CD4-positive, alpha-beta T cell treated with Interleukin-12 subunit alpha and Interleukin-12 subunit beta, for 1 hour (primary cell): Measurements from ENCODE around the gene KRT86.

Source experiments
- DNase-seq: peaks from one replicate; pipeline ENCODE4 v3.0.0-alpha.2; 2020

The KRT86 gene

DNA sequence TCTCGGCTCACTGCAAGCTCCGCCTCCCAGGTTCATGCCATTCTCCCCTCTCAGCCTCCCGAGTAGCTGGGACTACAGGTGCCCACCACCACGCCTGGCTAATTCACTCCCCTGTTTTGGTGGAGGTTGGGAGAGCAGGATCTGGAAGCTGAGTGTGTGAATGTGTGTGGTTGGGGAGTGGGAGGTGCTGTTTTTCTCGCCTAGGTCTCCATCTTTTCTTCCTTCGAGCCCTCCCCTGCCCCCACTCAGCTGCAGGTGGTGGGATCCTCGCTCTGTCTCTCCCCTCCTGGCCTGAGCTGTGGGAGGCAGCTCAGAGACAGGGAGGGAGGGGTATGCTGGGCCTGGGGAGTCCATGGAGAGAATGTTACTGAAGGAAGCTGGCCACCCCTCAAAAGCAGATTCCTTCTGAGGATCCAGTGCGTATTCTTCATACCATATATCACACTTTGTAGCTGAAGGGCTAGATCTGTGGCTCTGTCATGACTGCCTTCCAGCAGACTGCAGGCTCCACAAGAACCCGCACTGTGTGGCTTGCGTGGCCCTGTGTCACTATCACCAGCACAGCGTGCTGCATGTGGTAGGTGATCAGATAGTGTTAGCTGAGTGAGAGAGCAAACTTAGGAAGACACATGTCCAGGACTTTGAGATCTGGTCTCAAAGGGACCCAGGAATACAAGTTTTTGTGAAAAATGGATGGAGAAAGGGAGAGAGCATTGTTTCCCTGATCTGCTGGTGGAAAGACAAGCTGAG is 44.0 kb downstream of the KRT86 start:
- DNase-seq: no peak

DNA sequence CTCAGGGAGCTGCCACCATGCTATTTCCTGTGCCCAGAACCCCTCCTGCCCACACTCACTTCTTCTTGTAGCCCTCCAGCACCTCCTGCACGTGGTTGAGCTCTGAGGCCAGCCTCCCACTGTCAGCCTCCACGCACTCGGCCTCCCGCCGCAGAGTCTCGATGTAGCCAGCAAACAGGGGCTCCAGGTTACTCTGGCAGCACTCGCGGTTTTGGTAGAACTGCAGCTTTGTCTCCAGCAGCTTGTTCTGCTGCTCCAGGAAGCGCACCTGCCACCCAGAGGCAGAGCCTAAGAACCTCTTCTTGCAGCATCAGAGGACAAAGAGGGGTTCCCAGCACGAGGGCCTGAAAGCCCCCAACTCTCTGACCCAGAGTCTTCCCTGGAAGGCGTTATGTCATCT is 44.7 kb downstream of the KRT86 start:
- no peak for DNase-seq

DNA sequence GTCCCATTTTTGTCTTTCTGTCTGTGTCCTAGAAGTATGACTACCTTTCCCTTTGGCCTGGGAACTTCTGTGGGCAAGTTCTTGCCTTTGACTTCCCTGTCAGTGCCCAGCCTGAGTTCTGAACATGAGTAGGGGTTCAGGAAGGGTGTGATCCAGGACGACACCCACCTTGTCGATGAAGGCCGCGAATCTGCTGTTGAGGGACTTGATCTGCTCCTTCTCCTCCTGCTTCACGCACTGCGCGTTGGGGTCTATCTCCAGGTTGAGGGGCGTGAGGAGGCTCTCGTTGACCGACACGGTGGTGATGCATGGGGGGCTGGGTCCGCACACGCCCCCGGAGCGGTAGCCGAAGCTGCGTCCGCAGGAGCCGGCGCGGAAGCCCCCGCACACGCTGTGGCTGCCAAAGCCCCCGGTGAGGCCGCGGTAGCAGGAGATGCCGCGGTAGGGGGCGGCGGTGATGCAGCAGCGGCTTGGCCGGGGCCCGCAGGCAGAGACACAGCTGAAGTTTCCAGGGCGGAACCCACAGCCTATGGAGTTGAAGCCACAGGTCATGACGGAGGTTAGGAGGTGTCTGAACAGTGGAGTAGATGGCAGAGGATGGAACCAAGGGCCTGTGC is 46.4 kb downstream of the KRT86 start, which contains the start of gene KRT83:
Gene KRT83, minus strand, starts transcription at position 615 of the 617 bp plus-strand sequence. Its CDS starts 63 bp downstream, at position 552.
- DNase-seq: no peak

DNA sequence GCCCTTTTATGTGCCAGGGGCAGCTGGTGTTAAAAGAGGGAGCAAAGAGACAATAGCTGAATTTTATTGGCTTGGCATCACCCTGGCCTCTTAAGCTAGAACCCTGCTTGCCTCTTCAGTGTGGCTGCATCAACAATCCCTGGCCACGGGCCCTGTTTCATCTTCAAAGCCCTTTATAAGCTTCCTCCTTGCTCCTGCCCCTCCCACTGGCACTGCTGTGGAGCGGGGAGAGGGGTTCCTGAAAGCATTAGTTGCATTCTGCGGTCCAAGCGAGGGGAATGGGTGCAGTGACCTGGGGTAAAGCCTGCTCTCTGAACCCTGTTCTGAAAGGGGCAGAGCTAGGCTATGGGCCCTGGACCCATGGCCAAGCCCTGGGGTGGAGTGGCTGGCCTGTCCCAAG is 47.0 kb downstream of the KRT86 start:
- DNase-seq: no peak

DNA sequence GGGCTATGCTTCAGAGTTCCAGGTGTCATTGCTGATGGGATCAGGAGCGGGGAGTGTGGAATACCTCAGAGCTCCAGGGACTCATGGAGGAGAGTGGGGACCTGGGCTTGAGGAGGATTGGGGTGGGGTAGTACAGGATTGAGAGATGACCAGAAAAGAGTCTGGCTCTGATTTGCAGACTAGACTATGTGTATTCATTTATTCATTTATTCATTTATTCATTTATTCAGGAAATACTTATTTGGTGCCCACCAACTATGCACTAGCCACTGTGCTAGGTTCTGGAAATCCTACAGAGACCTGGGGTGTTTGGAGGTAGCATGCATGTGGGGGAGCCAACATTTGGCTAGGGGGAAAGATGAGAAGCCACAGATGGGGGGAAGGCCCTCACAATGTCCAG is 47.6 kb downstream of the KRT86 start:
- no peak for DNase-seq

DNA sequence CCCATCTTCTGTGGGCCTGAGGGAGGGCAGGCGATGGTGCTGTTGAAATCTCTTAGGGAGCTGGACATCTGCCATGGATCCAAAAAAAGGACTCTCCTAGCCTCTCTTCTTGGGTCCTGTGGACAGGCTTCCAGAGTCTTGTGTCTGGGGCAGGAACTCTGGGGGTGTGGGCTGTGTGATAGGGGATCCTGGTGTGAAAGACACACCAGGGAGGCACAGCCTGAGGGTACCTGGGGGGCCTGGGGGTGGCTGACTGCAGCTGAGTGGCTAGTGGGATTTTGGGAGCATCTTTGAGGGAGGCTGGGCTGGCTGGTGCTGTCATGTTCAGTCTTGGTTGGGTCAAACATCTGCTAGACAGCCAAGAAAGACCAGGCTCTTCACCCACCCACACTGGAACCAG is 48.6 kb downstream of the KRT86 start:
- DNase-seq: no peak

DNA sequence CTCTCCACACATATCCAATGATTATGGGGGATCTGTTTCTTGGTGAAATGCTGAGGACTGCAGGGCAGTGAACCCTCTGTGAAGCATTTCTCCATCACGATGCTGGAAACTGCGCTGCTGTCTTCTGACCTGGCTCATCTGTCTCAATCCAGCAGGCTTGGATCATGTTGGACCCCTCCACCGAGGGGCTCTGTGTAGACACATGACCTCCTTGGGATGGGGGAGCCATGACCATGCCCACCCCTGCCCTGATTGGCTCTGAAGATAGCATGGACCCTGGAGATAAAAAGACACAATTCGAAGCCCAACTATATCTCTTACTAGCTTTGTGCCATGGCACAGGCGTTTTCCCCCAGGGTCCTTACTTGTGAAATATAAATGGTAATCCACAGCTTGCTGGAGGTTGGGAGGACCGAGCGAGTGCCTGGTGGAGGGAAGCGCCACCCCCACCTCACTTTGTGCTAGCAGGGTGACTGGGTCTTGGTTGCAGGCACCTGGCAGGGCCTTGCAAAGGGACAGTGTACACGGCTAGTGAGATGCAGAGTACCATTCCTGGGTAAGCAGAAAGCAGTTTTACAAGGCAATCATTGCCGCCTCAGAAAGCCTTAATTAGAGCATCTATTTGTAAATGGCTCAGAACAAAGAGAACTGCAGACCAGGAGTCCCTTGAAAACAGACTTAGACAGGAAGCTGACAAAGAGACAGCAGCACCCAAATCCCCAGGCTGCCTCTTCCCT is 49.1 kb downstream of the KRT86 start:
- no peak for DNase-seq

DNA sequence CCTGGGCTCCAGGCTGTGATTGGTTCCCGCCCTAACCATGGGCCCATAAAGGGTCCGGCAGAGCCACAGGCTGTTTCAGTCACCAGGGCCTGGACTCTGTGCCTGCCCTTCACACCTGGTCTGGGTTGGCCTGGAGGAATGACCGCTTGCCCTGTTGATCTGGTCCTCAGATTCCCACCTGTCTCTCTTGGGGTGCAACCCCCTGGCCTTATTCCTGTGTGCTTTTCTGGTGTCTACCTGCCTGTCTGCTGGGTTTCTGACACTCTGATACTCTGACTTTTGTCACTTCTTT is 49.7 kb downstream of the KRT86 start:
- no peak for DNase-seq

DNA sequence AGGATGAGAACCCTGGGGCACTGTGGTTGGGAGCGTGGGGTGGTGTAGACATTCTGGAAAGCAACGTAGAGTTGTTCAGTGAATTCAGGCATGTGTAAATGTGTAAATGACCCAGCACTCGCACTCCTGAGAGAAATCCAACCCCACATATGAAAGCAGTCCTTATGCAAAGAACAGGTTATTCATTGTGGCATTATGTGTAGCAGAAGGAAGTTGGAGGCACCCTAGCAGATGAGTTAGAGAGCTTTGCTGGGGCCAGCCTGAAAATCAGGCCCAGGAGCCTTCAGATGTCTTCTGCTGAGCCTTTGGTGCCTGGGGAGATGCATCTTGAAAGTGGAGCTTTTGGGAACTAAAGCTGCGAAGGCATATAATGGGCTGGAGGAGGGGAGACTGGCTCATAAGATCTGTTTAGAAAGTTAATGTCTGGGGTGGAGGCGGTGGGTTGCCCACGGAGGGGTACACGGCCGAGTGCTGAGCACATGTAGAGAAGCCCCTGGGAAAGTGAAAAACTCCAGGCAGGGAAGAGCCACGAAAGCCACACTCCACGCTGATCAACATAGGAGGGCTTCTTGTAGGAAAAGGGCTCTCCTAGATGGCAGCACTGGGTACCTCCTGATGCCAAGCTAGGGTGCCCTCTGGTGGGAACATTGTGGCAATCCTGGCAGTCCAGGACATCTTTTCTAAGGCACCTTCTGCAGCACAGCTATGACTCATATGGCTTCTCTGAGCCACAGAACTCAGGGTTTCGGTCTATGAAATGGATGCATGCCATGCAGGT is 52.8 kb downstream of the KRT86 start:
- peak; percentile 82 for DNase-seq

DNA sequence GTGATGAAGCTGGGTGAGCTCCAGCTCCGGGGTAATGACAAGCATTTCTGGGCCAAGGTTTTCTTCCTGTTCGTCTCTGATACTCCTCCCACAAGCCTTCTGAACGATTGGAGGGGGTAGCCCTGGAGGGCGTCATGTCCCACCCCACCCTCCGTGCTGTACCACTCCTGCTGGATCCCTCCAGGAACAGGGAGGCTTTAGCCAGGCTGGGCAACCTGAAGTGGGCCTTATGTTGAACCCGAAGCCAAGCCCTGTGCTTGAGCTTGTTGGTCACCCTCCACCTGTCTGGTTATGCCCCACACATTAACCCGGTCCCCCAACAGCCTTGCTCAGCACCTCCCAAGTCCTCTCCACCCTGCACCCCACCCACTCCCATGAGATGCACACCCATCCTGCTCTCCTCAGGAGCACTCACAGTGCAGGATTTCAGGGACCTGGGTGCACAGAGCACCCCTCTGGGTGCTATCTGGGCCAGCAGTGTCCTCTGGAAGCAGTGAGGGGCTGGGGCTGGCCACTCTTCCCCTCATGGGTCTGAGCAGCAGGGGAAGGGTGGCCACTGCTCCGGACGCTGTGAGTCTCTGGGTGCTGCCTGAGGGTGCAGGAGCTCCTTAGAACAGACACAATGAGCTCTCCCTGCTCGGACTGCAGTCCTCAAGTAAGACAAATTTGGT is 53.5 kb downstream of the KRT86 start:
- no peak for DNase-seq

DNA sequence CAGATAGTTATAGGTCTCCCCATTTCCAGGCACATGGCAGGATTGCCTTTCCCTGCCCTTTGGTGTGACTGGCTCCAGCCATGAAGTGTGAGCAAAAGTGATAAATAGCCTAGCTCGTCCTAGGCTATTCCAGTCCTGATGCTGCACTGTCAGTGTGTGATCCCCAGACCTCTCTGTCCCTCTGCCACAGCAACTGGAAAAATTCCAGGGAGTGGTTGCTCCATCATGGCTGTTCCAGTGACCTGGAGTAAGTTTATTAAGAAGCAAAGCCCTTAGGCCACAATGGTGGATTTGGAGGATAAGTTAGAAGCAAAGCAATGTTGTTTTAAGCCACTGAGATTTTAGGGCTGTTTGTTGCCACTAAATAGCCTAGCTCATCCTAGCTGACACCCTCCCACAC is 56.6 kb downstream of the KRT86 start:
- no peak for DNase-seq

DNA sequence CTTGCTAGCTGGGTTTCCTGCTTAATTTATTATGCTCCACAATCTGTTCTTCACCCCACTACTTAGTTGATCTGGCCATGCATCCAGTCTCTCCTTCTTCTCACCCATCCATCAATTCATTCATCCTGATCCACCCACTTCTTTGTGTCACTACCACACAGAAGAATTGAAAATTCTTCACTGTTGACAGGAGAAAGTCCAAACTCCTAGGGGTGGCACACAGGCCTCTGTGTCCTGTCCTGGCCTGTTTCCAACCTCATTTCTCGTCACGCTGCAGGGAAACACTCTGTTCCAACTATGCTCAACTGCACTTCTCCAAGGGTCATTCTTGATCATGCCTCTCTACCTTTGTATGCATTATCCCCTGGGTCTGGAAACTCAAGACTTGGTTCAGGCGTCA is 57.4 kb downstream of the KRT86 start:
- DNase-seq: no peak

DNA sequence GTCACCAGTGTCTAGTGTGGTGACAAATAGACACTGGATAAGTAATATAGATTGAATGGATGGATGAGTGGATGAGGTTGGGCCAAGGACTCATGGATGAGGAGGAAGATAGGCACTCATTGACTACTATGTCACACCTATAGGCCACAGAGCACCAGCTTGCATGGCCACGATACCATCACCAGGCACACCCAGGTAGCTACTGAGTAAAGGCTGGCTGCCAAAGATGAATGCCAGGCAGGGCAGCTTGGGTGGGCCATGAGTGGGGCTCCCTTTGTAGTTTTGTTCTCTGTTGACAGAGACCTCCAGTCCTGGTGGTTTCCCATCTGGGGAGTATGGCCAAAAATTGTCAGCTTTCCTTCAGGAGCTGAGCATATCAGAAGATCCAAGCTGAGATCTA is 57.9 kb downstream of the KRT86 start:
- DNase-seq: no peak

DNA sequence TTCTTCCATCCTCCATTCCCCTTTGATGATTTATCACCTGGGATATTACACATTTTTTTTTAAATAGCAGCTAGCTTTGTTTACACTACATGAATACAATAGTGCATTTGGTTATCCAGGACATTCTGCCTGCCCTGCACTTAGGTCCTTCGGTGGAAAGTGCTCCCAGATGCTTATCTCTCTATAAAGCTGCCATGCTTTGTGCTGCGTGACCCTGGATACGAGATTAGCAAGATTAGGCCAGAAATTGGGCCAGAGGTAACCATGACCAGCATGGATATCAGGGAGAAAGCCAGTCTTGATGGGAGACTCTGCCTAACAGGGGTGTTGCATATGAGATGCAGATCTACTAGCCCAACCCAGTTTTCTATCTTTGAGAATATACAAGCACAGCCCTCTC is 58.9 kb downstream of the KRT86 start:
- DNase-seq: no peak

DNA sequence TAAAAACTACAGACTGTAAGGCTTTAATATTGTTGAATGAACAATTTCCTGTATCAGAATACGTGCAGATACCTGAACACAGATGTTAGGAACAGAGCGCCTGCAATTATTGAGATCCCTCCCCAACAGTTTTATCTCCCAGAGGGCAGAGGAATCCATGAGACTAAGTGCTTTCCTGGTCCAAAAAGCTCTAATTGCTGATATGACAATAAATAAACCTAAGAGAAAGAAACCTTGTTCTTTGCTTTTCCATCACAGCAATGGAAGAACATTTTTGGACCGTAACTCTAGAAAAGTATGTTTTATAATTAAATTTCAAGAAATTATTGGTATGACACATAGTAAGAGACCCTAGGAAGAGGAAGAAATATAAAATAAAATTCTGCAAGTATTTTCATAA is 59.7 kb downstream of the KRT86 start:
- DNase-seq: no peak

DNA sequence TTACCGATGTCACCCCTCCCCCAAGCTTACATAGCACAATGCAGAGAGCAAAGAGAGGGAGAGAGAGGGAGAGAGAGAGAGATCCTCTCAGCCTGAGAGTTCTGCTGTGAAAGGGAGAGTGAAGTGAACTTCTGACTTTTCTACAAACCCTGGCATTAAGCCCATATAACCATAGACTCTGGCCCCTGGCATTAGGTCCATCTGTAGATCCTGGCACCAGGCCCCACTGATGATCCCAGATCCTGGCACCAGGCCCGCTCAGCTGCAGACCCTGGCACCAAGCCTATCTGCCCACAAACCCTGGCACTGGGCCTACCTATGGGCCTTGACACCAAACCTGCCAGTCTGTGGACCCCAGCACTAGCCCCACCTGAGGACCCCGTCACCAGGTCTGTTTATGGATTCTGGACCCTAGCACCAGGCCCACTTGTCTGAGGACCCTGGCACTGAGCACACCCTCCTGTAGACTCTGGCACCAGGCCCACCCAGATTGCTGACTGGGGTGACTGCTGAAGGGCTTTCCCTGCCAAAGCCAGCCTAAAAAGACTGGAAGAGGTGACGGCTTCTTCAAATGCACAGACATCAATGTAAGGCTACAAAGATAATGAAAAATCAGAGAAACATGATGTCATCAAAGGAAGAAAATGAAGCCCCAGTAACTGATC is 61.3 kb downstream of the KRT86 start:
- no peak for DNase-seq

DNA sequence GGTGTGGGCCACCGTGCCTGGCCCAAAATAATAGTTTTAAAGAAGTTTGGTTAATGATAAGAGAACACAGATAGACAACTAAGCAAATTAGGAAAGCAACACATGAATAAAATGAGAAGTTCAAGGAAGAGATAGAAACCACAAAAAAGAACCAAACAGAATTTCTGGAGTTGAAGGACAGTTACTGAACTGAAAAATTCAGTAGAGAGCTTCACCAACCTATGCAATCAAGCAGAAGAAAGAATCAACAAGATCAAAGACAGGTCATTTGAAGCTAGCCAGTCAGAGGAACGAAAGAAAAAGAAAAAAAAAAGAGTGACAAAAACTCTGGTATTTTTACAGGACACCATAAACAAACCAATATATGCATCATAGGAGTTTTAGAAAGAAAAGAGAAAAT is 62.2 kb downstream of the KRT86 start:
- no peak for DNase-seq

DNA sequence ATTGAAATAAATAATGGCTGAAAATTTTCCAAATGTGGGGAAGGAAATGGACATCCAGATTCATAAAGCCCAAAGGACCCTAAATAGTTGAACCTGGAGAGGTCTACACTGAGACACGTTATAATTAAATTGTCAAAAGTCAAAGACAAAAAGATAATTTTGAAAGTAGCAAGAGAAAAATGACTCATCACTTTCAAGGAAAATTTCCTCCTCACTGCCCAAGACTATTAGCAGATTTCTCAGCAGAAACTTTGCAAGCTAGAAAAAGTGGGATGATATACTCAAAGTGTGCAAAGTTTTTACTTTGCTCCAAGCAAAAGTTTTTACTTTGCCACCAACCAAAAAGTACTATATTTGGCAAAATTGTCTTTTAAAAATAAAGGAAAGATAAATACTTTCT is 62.6 kb downstream of the KRT86 start:
- DNase-seq: no peak

DNA sequence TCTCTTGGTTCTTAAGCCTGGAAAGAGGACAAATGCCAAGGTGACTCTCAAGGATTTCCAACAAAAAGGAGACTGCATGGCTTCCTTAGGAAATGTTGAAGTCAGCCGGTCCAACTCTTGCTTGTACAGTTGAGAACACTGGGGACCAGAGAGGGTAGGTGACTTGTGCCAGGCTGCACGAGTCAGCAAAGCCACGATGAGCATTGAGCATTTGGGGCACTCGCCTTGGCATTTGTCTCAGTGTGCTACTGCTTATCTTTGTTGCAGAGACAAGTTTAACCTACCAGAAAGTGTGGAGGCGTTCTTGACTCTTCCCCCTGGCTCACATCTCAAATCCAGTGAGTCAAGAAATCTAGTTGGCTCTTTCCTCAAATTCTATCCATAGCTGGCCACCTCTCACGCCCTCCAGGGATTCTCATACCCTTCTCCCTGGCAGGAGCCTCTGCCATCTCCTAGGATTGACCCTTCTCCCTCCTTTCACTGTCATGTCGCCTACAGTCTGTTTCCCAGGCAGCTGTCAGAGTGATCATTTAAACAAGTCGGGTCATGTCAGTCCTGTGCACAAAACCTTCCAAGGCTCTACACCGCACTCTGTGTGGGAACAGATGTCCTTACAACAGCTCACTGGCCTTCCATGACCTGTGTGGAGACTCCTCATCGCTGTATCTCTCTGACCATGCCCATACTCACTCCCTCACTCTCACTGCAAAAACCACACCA is 64.0 kb downstream of the KRT86 start:
- DNase-seq: no peak

DNA sequence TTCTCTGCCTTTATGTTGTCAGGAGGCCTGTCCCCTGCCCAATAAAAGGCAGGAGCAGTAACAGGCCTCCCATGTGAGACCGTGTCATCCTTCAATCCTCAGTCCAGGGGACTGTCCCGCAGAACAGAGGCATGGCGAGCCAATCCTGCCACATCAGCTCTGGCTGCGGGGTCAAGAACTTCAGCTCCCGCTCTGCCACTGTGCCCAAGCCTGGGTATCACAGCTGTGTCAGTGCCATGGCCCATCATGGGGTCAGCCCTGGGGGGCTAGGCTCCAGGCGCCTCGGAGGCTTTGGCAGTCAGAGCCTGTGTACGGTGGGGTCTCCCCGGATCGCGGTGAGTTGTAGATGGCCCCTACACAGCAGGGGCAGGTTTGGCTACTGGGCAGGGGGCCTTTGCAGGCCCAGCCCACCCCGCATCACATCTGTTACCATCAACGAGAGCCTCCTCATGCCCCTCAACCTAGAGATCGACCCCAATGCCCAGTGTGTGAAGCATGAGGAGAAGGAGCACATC is 66.7 kb downstream of the KRT86 start:
- no peak for DNase-seq

DNA sequence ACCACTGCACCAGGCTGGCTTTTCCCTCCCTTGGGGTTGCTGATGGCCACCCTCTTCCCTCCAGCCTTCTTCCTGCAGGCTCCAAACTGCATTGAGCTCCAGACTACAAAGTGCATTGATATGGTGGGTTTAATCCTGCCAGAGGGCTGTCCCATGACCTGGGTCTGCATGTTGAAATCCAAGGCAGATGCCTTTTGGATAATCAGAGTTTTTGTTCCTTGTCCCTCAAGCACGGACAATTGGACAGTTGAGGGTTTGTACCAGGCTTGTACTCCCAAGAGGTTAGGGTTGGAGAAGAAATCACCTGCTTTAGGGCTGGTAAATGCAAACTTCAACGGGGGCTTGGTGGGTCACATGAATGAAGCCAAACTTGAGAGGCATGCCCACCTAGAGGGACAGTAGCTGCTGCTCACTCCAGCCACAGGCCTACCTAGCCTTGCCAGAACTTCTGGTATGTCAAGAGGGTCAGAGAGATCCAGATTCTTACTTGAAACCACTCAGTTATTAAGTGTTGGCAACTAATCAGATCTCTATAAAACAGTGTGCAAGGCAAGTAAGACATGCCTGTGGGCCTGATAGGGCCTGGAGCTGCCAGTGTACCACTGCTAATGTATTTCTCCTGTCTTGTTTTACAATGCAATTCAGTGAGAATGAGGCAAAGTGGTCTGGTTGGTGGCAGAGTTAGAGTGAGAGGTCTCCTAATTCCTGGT is 68.5 kb downstream of the KRT86 start:
- no peak for DNase-seq
